ENCODE results near the gene CTSS.

Gene CTSS

GRCh38 chr1:150753416-150753815 lies 12.2 kb downstream of the CTSS start:
- TF ChIP-seq EZH2 (IDR thresholded peaks at IDR 0.05; ENCODE audit: borderline replicate concordance, low read depth, low read length, severe bottlenecking) (no peak), CTCF (IDR thresholded peaks at IDR 0.05; ENCODE audit: borderline replicate concordance, extremely low read depth, low read length, poor library complexity, severe bottlenecking) (no peak)
- no peaks in the 10 kb centered on the region for H3K27me3 ChIP-seq (ENCODE audit: insufficient read depth, low read length, poor library complexity)
- no peaks in the 10 kb centered on the region for H4K20me1 ChIP-seq (ENCODE audit: insufficient read depth, low read length)
- H3K36me3 ChIP-seq (ENCODE audit: insufficient read depth, low read length) = no peaks in the 10 kb centered on the region
- no peak overlapping the region for H3K9ac ChIP-seq (ENCODE audit: low read depth, low read length)
- no peak for DNase-seq
- ATAC-seq (ENCODE audit: insufficient read depth, low read depth) = no peak
- no peaks in the 10 kb centered on the region for H3K79me2 ChIP-seq (ENCODE audit: insufficient read depth, low read length)
- no peak overlapping the region for H2AFZ ChIP-seq (ENCODE audit: low read depth, low read length)
- H3K4me2 ChIP-seq (ENCODE audit: insufficient read depth, low read length) = no peak overlapping the region
- no peaks in the 10 kb centered on the region for H3K9me3 ChIP-seq (ENCODE audit: insufficient read depth, low read length, severe bottlenecking)
- no peaks in the 10 kb centered on the region for H3K4me1 ChIP-seq (ENCODE audit: insufficient read depth, low read length)
- no peak overlapping the region for H3K27ac ChIP-seq (ENCODE audit: low read length)
- H3K4me3 ChIP-seq (ENCODE audit: low read depth in 1 of 2, low read length in 2 of 2) = no peak overlapping the region

- Histone ChIP-seq H2AFZ (ENCODE audit: low read depth, low read length) (no peak overlapping the region), H3K79me2 (ENCODE audit: insufficient read depth, low read length) (no peaks in the 10 kb centered on the region), H3K27ac (ENCODE audit: low read length) (no peak overlapping the region), H3K4me2 (ENCODE audit: insufficient read depth, low read length) (no peak overlapping the region), H3K4me1 (ENCODE audit: insufficient read depth, low read length) (no peaks in the 10 kb centered on the region), H3K27me3 (ENCODE audit: insufficient read depth, low read length, poor library complexity) (no peaks in the 10 kb centered on the region), H4K20me1 (ENCODE audit: insufficient read depth, low read length) (no peaks in the 10 kb centered on the region), H3K9me3 (ENCODE audit: insufficient read depth, low read length, severe bottlenecking) (no peaks in the 10 kb centered on the region), H3K9ac (ENCODE audit: low read depth, low read length) (no peak overlapping the region), H3K36me3 (ENCODE audit: insufficient read depth, low read length) (no peaks in the 10 kb centered on the region), H3K4me3 (ENCODE audit: low read depth in 1 of 2, low read length in 2 of 2) (no peak overlapping the region)
- DNase-seq (no peak), ATAC-seq (ENCODE audit: insufficient read depth, low read depth) (no peak)
- TF ChIP-seq CTCF (IDR thresholded peaks at IDR 0.05; ENCODE audit: borderline replicate concordance, extremely low read depth, low read length, poor library complexity, severe bottlenecking) (no peak), EZH2 (IDR thresholded peaks at IDR 0.05; ENCODE audit: borderline replicate concordance, low read depth, low read length, severe bottlenecking) (no peak)
These were observed 14.1 kb downstream of the CTSS start for GRCh38 chr1:150751443-150751842.

DNA sequence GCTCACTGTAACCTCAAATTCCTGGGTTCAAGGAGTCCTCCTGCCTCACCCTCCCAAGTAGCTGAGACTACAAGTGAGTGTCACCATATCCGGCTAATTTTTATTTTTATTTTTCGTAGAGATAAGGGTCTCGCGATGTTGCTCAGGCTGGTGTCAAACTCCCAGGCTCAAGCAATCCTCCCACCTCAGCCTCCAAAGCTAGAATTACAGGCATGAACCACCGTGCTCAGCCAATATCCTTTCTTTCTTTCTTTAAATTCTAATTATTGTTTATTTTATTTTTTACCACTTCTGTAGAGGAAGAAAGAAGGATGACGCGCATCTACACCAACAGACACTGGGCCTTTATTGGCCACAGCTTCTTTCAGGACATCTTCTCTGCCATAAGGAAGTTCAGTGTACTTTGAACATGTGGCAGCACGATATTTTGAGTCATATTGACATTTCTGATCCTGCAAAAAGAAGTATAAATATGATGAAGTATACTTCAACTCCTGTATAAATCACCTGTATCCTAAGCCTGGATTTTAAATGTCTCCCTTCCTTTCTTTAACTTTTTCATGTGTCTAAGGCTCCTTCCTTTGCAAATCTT lies 15.8 kb downstream of the CTSS start:
- Histone ChIP-seq H2AFZ (ENCODE audit: low read depth, low read length) (no peak overlapping the region), H3K27ac (ENCODE audit: low read length) (no peak overlapping the region), H3K4me1 (ENCODE audit: insufficient read depth, low read length) (no peaks in the 10 kb centered on the region), H3K4me2 (ENCODE audit: insufficient read depth, low read length) (no peak overlapping the region), H3K9ac (ENCODE audit: low read depth, low read length) (no peak overlapping the region), H3K36me3 (ENCODE audit: insufficient read depth, low read length) (no peaks in the 10 kb centered on the region), H3K9me3 (ENCODE audit: insufficient read depth, low read length, severe bottlenecking) (no peaks in the 10 kb centered on the region), H3K27me3 (ENCODE audit: insufficient read depth, low read length, poor library complexity) (no peaks in the 10 kb centered on the region), H4K20me1 (ENCODE audit: insufficient read depth, low read length) (no peaks in the 10 kb centered on the region), H3K4me3 (ENCODE audit: low read depth in 1 of 2, low read length in 2 of 2) (no peak overlapping the region), H3K79me2 (ENCODE audit: insufficient read depth, low read length) (no peaks in the 10 kb centered on the region)
- no peak for TF ChIP-seq CTCF (IDR thresholded peaks at IDR 0.05; ENCODE audit: borderline replicate concordance, extremely low read depth, low read length, poor library complexity, severe bottlenecking)
- no peak for TF ChIP-seq EZH2 (IDR thresholded peaks at IDR 0.05; ENCODE audit: borderline replicate concordance, low read depth, low read length, severe bottlenecking)
- no peak for ATAC-seq (ENCODE audit: insufficient read depth, low read depth)
- DNase-seq = no peak

Data from DND-41 (cell line).